ENCODE results near the gene SH3D21.
A peak's percentile ranks its signal among the peaks of the same experiment; 100 is the strongest.

Gene SH3D21

GRCh38 chr1:36352125-36352909, 46.1 kb downstream of the SH3D21 start:
- Histone ChIP-seq H3K4me1 (ENCODE audit: control insufficient read depth, insufficient read depth, low read length) (no peaks in the 10 kb centered on the region), H3K4me3 (ENCODE audit: low read depth, low read length) (no peak overlapping the region), H3K9me3 (ENCODE audit: control insufficient read depth, insufficient read depth, low read length) (no peaks in the 10 kb centered on the region), H3K36me3 (ENCODE audit: control insufficient read depth, insufficient read depth, low read length) (peaks cover 33% of the 10 kb centered on the region), H3K9ac (ENCODE audit: low read depth, low read length) (no peak overlapping the region), H3K27me3 (ENCODE audit: control insufficient read depth, insufficient read depth, low read length) (no peaks in the 10 kb centered on the region)

GRCh38 chr1:36352910-36353878, 47.0 kb downstream of the SH3D21 start:
- Histone ChIP-seq H3K27me3 (ENCODE audit: control insufficient read depth, insufficient read depth, low read length) (no peaks in the 10 kb centered on the region), H3K9me3 (ENCODE audit: control insufficient read depth, insufficient read depth, low read length) (no peaks in the 10 kb centered on the region), H3K9ac (ENCODE audit: low read depth, low read length) (no peak overlapping the region), H3K36me3 (ENCODE audit: control insufficient read depth, insufficient read depth, low read length) (peaks cover 37% of the 10 kb centered on the region), H3K4me3 (ENCODE audit: low read depth, low read length) (no peak overlapping the region), H3K4me1 (ENCODE audit: control insufficient read depth, insufficient read depth, low read length) (no peaks in the 10 kb centered on the region)

- Histone ChIP-seq H3K4me1 (ENCODE audit: control insufficient read depth, insufficient read depth, low read length) (no peaks in the 10 kb centered on the region), H3K9ac (ENCODE audit: low read depth, low read length) (no peak overlapping the region), H3K27me3 (ENCODE audit: control insufficient read depth, insufficient read depth, low read length) (no peaks in the 10 kb centered on the region), H3K4me3 (ENCODE audit: low read depth, low read length) (no peak overlapping the region), H3K36me3 (ENCODE audit: control insufficient read depth, insufficient read depth, low read length) (peaks cover 35% of the 10 kb centered on the region), H3K9me3 (ENCODE audit: control insufficient read depth, insufficient read depth, low read length) (no peaks in the 10 kb centered on the region)
These were observed 48.3 kb downstream of the SH3D21 start for GRCh38 chr1:36354486-36354885.

- Histone ChIP-seq H3K36me3 (ENCODE audit: control insufficient read depth, insufficient read depth, low read length) (peaks cover 35% of the 10 kb centered on the region), H3K4me1 (ENCODE audit: control insufficient read depth, insufficient read depth, low read length) (no peaks in the 10 kb centered on the region), H3K9ac (ENCODE audit: low read depth, low read length) (no peak overlapping the region), H3K9me3 (ENCODE audit: control insufficient read depth, insufficient read depth, low read length) (no peaks in the 10 kb centered on the region), H3K27me3 (ENCODE audit: control insufficient read depth, insufficient read depth, low read length) (no peaks in the 10 kb centered on the region), H3K4me3 (ENCODE audit: low read depth, low read length) (no peak overlapping the region)
These were observed 49.6 kb downstream of the SH3D21 start for GRCh38 chr1:36355811-36356210.

DNA sequence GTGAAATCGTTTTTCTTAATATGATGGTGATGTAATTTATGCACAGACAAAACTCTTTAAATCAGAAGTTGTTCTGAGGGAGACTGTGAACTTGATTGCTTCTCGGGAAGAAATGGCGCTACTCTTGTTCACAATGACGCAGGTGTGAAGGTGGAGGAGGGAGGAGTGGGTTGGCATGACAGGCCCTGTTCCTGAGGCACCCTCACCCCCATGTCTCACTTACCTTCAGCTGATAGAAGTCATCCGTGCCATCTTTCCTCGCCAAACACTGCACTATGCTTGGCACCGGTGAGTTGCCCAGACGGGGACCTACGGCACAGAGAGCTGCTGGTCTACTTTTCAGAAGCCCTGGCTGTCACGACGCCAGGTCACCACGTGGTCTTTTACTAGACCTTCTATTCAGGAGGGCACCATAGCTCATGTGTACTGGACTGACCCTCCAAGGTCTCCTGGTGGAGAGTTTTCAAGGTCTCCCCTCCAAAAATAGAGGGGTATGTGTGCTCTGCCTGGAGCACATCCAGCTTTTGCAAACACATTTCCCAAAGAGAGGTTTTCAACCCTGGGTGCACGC, 52.4 kb downstream of the SH3D21 start:
- Histone ChIP-seq H3K9ac (ENCODE audit: low read depth, low read length) (no peak overlapping the region), H3K4me1 (ENCODE audit: control insufficient read depth, insufficient read depth, low read length) (no peaks in the 10 kb centered on the region), H3K36me3 (ENCODE audit: control insufficient read depth, insufficient read depth, low read length) (peaks cover 21% of the 10 kb centered on the region), H3K9me3 (ENCODE audit: control insufficient read depth, insufficient read depth, low read length) (no peaks in the 10 kb centered on the region), H3K4me3 (ENCODE audit: low read depth, low read length) (no peak overlapping the region), H3K27me3 (ENCODE audit: control insufficient read depth, insufficient read depth, low read length) (no peaks in the 10 kb centered on the region)

DNA sequence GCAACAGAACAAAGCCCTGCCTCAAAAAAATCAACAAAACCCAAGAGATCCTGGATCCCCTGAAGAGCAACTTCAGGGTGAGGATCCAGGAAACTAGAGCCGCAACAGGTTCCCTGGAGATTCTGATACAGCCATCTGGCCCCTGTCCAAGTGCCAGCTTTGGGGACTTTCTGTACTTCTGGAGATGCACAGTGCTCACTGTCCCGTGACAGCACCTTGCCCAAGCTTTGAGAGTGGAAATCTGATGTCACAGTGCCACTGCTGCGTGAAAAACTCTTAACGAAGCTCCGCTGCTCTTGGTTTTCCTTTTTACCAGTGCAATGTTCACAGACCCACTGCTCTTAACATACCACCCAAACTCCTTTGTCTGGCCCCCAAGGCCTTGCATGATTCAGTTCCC, 53.2 kb downstream of the SH3D21 start:
- H3K27me3 ChIP-seq (ENCODE audit: control insufficient read depth, insufficient read depth, low read length), result no peaks in the 10 kb centered on the region
- H3K36me3 ChIP-seq (ENCODE audit: control insufficient read depth, insufficient read depth, low read length), result peaks cover 19% of the 10 kb centered on the region
- no peak overlapping the region for H3K9ac ChIP-seq (ENCODE audit: low read depth, low read length)
- no peaks in the 10 kb centered on the region for H3K4me1 ChIP-seq (ENCODE audit: control insufficient read depth, insufficient read depth, low read length)
- no peak overlapping the region for H3K4me3 ChIP-seq (ENCODE audit: low read depth, low read length)
- no peaks in the 10 kb centered on the region for H3K9me3 ChIP-seq (ENCODE audit: control insufficient read depth, insufficient read depth, low read length)

GRCh38 chr1:36359911-36360550, 53.9 kb downstream of the SH3D21 start:
- Histone ChIP-seq H3K4me3 (ENCODE audit: low read depth, low read length) (no peak overlapping the region), H3K4me1 (ENCODE audit: control insufficient read depth, insufficient read depth, low read length) (no peaks in the 10 kb centered on the region), H3K36me3 (ENCODE audit: control insufficient read depth, insufficient read depth, low read length) (peaks cover 14% of the 10 kb centered on the region), H3K9me3 (ENCODE audit: control insufficient read depth, insufficient read depth, low read length) (no peaks in the 10 kb centered on the region), H3K9ac (ENCODE audit: low read depth, low read length) (no peak overlapping the region), H3K27me3 (ENCODE audit: control insufficient read depth, insufficient read depth, low read length) (no peaks in the 10 kb centered on the region)

DNA sequence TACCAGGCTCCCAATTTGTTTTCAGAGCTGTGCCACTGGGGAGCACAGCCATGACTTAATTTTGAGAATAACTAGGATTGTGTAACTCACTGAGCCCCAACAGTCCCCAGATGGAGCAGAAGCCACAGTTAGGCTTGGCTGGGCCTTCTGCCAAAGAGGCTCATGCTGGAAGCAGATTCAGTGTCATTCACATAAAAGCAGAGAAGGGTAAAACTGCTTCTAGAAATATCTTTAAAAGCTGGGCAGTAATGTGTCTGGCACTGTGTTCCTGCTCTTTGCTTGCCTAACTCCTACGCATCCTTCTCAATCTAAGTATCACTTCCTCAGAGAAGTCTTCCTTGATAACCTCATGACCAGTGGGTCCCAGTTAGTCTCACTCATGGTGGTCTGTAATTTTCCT, 59.2 kb downstream of the SH3D21 start:
- H3K9ac ChIP-seq (ENCODE audit: low read depth, low read length), result no peak overlapping the region
- no peaks in the 10 kb centered on the region for H3K9me3 ChIP-seq (ENCODE audit: control insufficient read depth, insufficient read depth, low read length)
- peaks cover 4% of the 10 kb centered on the region for H3K36me3 ChIP-seq (ENCODE audit: control insufficient read depth, insufficient read depth, low read length)
- H3K27me3 ChIP-seq (ENCODE audit: control insufficient read depth, insufficient read depth, low read length), result no peaks in the 10 kb centered on the region
- H3K4me3 ChIP-seq (ENCODE audit: low read depth, low read length), result no peak overlapping the region
- peaks cover 12% of the 10 kb centered on the region for H3K4me1 ChIP-seq (ENCODE audit: control insufficient read depth, insufficient read depth, low read length)

- Histone ChIP-seq H3K9ac (ENCODE audit: low read depth, low read length) (peak overlapping the region; percentile 54), H3K4me1 (ENCODE audit: control insufficient read depth, insufficient read depth, low read length) (peaks cover 12% of the 10 kb centered on the region), H3K36me3 (ENCODE audit: control insufficient read depth, insufficient read depth, low read length) (peaks cover 4% of the 10 kb centered on the region), H3K9me3 (ENCODE audit: control insufficient read depth, insufficient read depth, low read length) (no peaks in the 10 kb centered on the region), H3K27me3 (ENCODE audit: control insufficient read depth, insufficient read depth, low read length) (no peaks in the 10 kb centered on the region), H3K4me3 (ENCODE audit: low read depth, low read length) (no peak overlapping the region)
These were observed 60.0 kb downstream of the SH3D21 start for GRCh38 chr1:36366091-36366661.

DNA sequence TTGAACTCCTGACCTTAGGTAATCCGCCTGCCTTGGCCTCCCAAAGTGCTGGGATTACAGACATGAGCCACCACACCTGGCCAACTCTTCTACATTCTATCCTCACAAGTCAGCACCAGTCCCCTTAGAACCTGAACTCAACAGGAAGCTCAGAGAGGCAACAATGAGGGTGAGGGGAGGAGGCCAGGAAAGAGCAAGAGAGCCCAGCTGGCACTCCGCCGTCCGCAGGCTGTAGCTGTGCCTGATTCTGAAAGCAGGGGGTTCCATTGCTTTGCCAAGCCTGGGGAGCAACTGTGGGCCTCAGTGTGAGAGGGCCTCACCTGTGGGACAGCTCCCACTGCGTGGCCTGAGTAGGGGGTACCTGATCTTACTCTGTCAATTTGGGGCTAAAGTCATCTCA, 60.9 kb downstream of the SH3D21 start:
- peaks cover 12% of the 10 kb centered on the region for H3K4me1 ChIP-seq (ENCODE audit: control insufficient read depth, insufficient read depth, low read length)
- no peaks in the 10 kb centered on the region for H3K27me3 ChIP-seq (ENCODE audit: control insufficient read depth, insufficient read depth, low read length)
- no peak overlapping the region for H3K9ac ChIP-seq (ENCODE audit: low read depth, low read length)
- no peaks in the 10 kb centered on the region for H3K9me3 ChIP-seq (ENCODE audit: control insufficient read depth, insufficient read depth, low read length)
- peaks cover 4% of the 10 kb centered on the region for H3K36me3 ChIP-seq (ENCODE audit: control insufficient read depth, insufficient read depth, low read length)
- no peak overlapping the region for H3K4me3 ChIP-seq (ENCODE audit: low read depth, low read length)

- Histone ChIP-seq H3K4me3 (ENCODE audit: low read depth, low read length) (no peak overlapping the region), H3K36me3 (ENCODE audit: control insufficient read depth, insufficient read depth, low read length) (peaks cover 4% of the 10 kb centered on the region), H3K4me1 (ENCODE audit: control insufficient read depth, insufficient read depth, low read length) (peaks cover 14% of the 10 kb centered on the region), H3K9me3 (ENCODE audit: control insufficient read depth, insufficient read depth, low read length) (no peaks in the 10 kb centered on the region), H3K9ac (ENCODE audit: low read depth, low read length) (no peak overlapping the region), H3K27me3 (ENCODE audit: control insufficient read depth, insufficient read depth, low read length) (no peaks in the 10 kb centered on the region)
These were observed 61.6 kb downstream of the SH3D21 start for GRCh38 chr1:36367798-36368197.

All from iPS-15b (cell line).